Gastrocnemius medialis (tissue), 4 donors: Measurements from ENCODE around the gene TRAPPC11.

Experiments
- CTCF ChIP-seq, 5 experiments: fragments of 450-650 bp in 3 of 5; fragments of 200-600 bp in 2 of 5; sonication (generic) in 2 of 5; IDR thresholded peaks in 4 of 5; conservative IDR thresholded peaks in 1 of 5; 1 replicate in 4 of 5; 2 replicates in 1 of 5; pipeline ENCODE4 v1.5.1; 2016 to 2019; ENCODE audit warnings: antibody characterized with exemption in 5 of 5, mild to moderate bottlenecking in 3 of 5, moderate library complexity in 3 of 5
- POLR2A ChIP-seq, 2 donors: fragments of 450-650 bp; IDR thresholded peaks; one replicate each; pipeline ENCODE4 v1.6.1; 2017; ENCODE audit warnings: antibody characterized with exemption in 2 of 2, mild to moderate bottlenecking in 2 of 2, moderate library complexity in 2 of 2

GRCh38 chr4:183732296-183732695 lies 73.2 kb downstream of the TRAPPC11 start:
- no peak for TF ChIP-seq CTCF (IDR thresholded peaks at IDR 0.05 in 4 of 5, conservative IDR thresholded peaks at IDR 0.05 in 1 of 5)
- no peak for TF ChIP-seq POLR2A (IDR thresholded peaks at IDR 0.05)
